Adipocyte (in vitro differentiated cells): ENCODE data around the gene POLR2M.

ENCODE experiments used
- DNase-seq: peaks from one replicate; pipeline ENCODE4 v3.0.0-alpha.2; 2015; ENCODE audit warnings: low read depth
- H3K27me3 ChIP-seq: replicated peaks from 2 replicates; pipeline ENCODE4 v1.7.0; 2013; ENCODE audit warnings: mild to moderate bottlenecking, low read length, moderate library complexity; ENCODE audit not compliant: control insufficient read depth, insufficient read depth
- H3K36me3 ChIP-seq: 2 replicates; pipeline ENCODE4 v1.7.0; 2013; ENCODE audit warnings: low read length, mild to moderate bottlenecking, moderate library complexity; ENCODE audit not compliant: control insufficient read depth, insufficient read depth, severe bottlenecking
- H3K4me1 ChIP-seq: 2 replicates; pipeline ENCODE4 v1.7.0; 2013; ENCODE audit warnings: mild to moderate bottlenecking, low read length, moderate library complexity; ENCODE audit not compliant: control insufficient read depth, insufficient read depth
- H3K4me3 ChIP-seq: 2 replicates; pipeline ENCODE4 v1.7.0; 2013; ENCODE audit warnings: mild to moderate bottlenecking, low read length, moderate library complexity
- H3K9ac ChIP-seq: 2 replicates; pipeline ENCODE4 v1.7.0; 2013; ENCODE audit warnings: mild to moderate bottlenecking, low read length, moderate library complexity
- H3K9me3 ChIP-seq: 2 replicates; pipeline ENCODE4 v1.7.0; 2013; ENCODE audit warnings: mild to moderate bottlenecking, low read length, moderate library complexity; ENCODE audit not compliant: control insufficient read depth

The POLR2M gene

GRCh38 chr15:57694279-57694678, 12.2 kb upstream of the POLR2M start:
- Histone ChIP-seq H3K27me3 (no peaks in the 10 kb centered on the region), H3K4me3 (no peak overlapping the region), H3K36me3 (no peaks in the 10 kb centered on the region), H3K9me3 (no peaks in the 10 kb centered on the region), H3K4me1 (peaks cover 30% of the 10 kb centered on the region), H3K9ac (no peak overlapping the region)
- peak; percentile 75 for DNase-seq

GRCh38 chr15:57696146-57696545, 10.4 kb upstream of the POLR2M start:
- no peak for DNase-seq
- Histone ChIP-seq H3K9me3 (no peaks in the 10 kb centered on the region), H3K4me1 (peaks cover 30% of the 10 kb centered on the region), H3K9ac (no peak overlapping the region), H3K36me3 (no peaks in the 10 kb centered on the region), H3K27me3 (no peaks in the 10 kb centered on the region), H3K4me3 (no peak overlapping the region)

GRCh38 chr15:57697588-57697987, 8.9 kb upstream of the POLR2M start:
- Histone ChIP-seq H3K27me3 (no peaks in the 10 kb centered on the region), H3K36me3 (no peaks in the 10 kb centered on the region), H3K4me3 (no peak overlapping the region), H3K9ac (no peak overlapping the region), H3K4me1 (peaks cover 29% of the 10 kb centered on the region), H3K9me3 (no peaks in the 10 kb centered on the region)
- DNase-seq = peak; percentile 59

- no peaks in the 10 kb centered on the region for H3K36me3 ChIP-seq
- no peak for DNase-seq
- no peaks in the 10 kb centered on the region for H3K27me3 ChIP-seq
- H3K9me3 ChIP-seq = no peaks in the 10 kb centered on the region
- no peak overlapping the region for H3K9ac ChIP-seq
- peaks cover 22% of the 10 kb centered on the region for H3K4me1 ChIP-seq
- H3K4me3 ChIP-seq = no peak overlapping the region
Measured at GRCh38 chr15:57698243-57698642, 8.3 kb upstream of the POLR2M start.

GRCh38 chr15:57698991-57699390, 7.5 kb upstream of the POLR2M start:
- Histone ChIP-seq H3K4me1 (peaks cover 20% of the 10 kb centered on the region), H3K4me3 (no peak overlapping the region), H3K9me3 (no peaks in the 10 kb centered on the region), H3K9ac (no peak overlapping the region), H3K27me3 (no peaks in the 10 kb centered on the region), H3K36me3 (no peaks in the 10 kb centered on the region)
- DNase-seq = no peak

- H3K9me3 ChIP-seq = no peaks in the 10 kb centered on the region
- no peak for DNase-seq
- H3K36me3 ChIP-seq = no peaks in the 10 kb centered on the region
- no peaks in the 10 kb centered on the region for H3K27me3 ChIP-seq
- H3K9ac ChIP-seq = no peak overlapping the region
- H3K4me1 ChIP-seq = peaks cover 11% of the 10 kb centered on the region
- no peak overlapping the region for H3K4me3 ChIP-seq
Measured at GRCh38 chr15:57703387-57703786, 3.1 kb upstream of the POLR2M start.

- no peaks in the 10 kb centered on the region for H3K9me3 ChIP-seq
- H3K36me3 ChIP-seq = peaks cover 4% of the 10 kb centered on the region
- H3K9ac ChIP-seq = no peak overlapping the region
- no peaks in the 10 kb centered on the region for H3K27me3 ChIP-seq
- H3K4me1 ChIP-seq = peaks cover 19% of the 10 kb centered on the region
- DNase-seq = no peak
- H3K4me3 ChIP-seq = no peak overlapping the region
Measured at GRCh38 chr15:57704441-57704840, 2.1 kb upstream of the POLR2M start.

GRCh38 chr15:57705746-57706404, 639 bp upstream of the POLR2M start:
- H3K36me3 ChIP-seq = peaks cover 19% of the 10 kb centered on the region
- peak overlapping the region; percentile 99 for H3K4me3 ChIP-seq

GRCh38 chr15:57708047-57708446, 1.5 kb downstream of the POLR2M start:
- peak overlapping the region; percentile 99 for H3K9ac ChIP-seq
- no peaks in the 10 kb centered on the region for H3K9me3 ChIP-seq
- H3K4me1 ChIP-seq = peaks cover 27% of the 10 kb centered on the region
- H3K27me3 ChIP-seq = no peaks in the 10 kb centered on the region
- H3K36me3 ChIP-seq = peaks cover 40% of the 10 kb centered on the region
- peak overlapping the region; percentile 99 for H3K4me3 ChIP-seq
- peak; percentile 70 for DNase-seq

More at GRCh38 chr15:57705746-57706404, 639 bp upstream of the POLR2M start:
- Histone ChIP-seq H3K27me3 (no peaks in the 10 kb centered on the region), H3K9me3 (no peaks in the 10 kb centered on the region), H3K4me1 (peaks cover 27% of the 10 kb centered on the region), H3K9ac (peak overlapping the region; percentile 99)
- no peak for DNase-seq

GRCh38 chr15:57718309-57718708, 11.8 kb downstream of the POLR2M start:
- peaks cover 30% of the 10 kb centered on the region for H3K36me3 ChIP-seq
- H3K4me3 ChIP-seq = no peak overlapping the region
- DNase-seq = no peak
- no peaks in the 10 kb centered on the region for H3K9me3 ChIP-seq
- no peak overlapping the region for H3K9ac ChIP-seq
- peaks cover 14% of the 10 kb centered on the region for H3K4me1 ChIP-seq
- H3K27me3 ChIP-seq = no peaks in the 10 kb centered on the region

GRCh38 chr15:57720867-57721266, 14.4 kb downstream of the POLR2M start:
- Histone ChIP-seq H3K27me3 (no peaks in the 10 kb centered on the region), H3K9ac (no peak overlapping the region), H3K9me3 (peaks cover 4% of the 10 kb centered on the region), H3K4me1 (peaks cover 14% of the 10 kb centered on the region), H3K36me3 (peaks cover 9% of the 10 kb centered on the region), H3K4me3 (peak overlapping the region; percentile 9)
- peak; percentile 30 for DNase-seq

- Histone ChIP-seq H3K9me3 (peaks cover 4% of the 10 kb centered on the region), H3K4me3 (no peak overlapping the region), H3K9ac (no peak overlapping the region), H3K4me1 (peaks cover 2% of the 10 kb centered on the region), H3K27me3 (no peaks in the 10 kb centered on the region), H3K36me3 (no peaks in the 10 kb centered on the region)
- no peak for DNase-seq
Measured at GRCh38 chr15:57726411-57726810, 19.9 kb downstream of the POLR2M start.
